Measurements from ENCODE around the gene INTS1.

DNA sequence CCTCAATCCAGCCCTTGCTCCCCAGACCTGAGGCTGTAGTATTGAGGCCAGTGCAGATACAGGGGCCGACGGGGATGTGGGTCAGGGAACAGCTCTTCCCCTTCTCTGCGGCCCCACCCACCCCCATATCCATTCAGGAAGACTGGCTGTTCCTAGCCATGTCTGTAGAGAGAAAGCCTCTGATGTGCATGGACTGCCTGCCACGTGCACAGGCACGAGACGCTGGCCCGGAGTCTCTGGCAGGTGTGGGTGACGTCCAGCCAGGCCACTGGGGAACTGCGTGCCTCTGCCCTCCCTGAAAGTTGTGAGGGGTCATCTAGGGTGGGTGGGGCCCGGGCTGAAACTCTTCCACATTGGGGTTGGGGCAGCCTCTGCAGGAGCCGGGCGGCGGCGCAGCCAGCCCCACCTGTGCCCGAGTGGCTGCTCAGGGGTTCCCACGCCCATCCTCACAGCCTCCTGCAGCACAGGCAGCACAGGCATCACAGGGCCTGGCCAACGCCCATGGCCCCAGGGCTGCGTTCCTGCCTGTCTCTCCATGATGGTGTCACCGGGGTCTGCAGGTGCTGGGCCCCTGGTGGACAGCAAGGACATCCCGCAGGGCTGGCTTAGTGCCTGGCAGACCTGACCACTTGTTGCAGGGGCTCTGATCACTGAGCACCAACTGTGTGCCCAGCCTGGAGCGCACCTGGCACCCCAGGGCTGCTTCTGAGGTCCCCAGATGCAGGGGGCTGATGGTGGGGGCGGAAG is 72.4 kb downstream of the INTS1 start:
- TF ChIP-seq, protein P1, sequence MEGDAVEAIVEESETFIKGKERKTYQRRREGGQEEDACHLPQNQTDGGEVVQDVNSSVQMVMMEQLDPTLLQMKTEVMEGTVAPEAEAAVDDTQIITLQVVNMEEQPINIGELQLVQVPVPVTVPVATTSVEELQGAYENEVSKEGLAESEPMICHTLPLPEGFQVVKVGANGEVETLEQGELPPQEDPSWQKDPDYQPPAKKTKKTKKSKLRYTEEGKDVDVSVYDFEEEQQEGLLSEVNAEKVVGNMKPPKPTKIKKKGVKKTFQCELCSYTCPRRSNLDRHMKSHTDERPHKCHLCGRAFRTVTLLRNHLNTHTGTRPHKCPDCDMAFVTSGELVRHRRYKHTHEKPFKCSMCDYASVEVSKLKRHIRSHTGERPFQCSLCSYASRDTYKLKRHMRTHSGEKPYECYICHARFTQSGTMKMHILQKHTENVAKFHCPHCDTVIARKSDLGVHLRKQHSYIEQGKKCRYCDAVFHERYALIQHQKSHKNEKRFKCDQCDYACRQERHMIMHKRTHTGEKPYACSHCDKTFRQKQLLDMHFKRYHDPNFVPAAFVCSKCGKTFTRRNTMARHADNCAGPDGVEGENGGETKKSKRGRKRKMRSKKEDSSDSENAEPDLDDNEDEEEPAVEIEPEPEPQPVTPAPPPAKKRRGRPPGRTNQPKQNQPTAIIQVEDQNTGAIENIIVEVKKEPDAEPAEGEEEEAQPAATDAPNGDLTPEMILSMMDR (IDR thresholded peaks at IDR 0.05) = no peak
- no peak for TF ChIP-seq EP300 (IDR thresholded peaks at IDR 0.05)
- no peak for TF ChIP-seq POLR2A (IDR thresholded peaks at IDR 0.05)
